Neural cell (in vitro differentiated cells): ENCODE results near the gene KLHDC4.

Experiments used
- CTCF ChIP-seq: fragments of 450-650 bp; IDR thresholded peaks from 2 replicates; pipeline ENCODE4 v1.5.1; 2014; ENCODE audit warnings: antibody characterized with exemption, mild to moderate bottlenecking, moderate library complexity; ENCODE audit not compliant: poor library complexity, severe bottlenecking
- EP300 ChIP-seq: fragments of 450-650 bp; conservative IDR thresholded peaks from 2 replicates; pipeline ENCODE4 v1.6.1; 2014; ENCODE audit warnings: antibody characterized with exemption, mild to moderate bottlenecking, moderate library complexity; ENCODE audit not compliant: poor library complexity, severe bottlenecking
- MXI1 ChIP-seq: fragments of 450-650 bp; conservative IDR thresholded peaks from 2 replicates; pipeline ENCODE4 v1.6.1; 2014; ENCODE audit warnings: antibody characterized with exemption, mild to moderate bottlenecking; ENCODE audit not compliant: poor library complexity, severe bottlenecking
- POLR2AphosphoS5 ChIP-seq: IDR thresholded peaks from 2 replicates; pipeline ENCODE4 v1.6.1; 2012
- RAD21 ChIP-seq: fragments of 450-650 bp; conservative IDR thresholded peaks from 2 replicates; pipeline ENCODE4 v1.6.1; 2014; ENCODE audit warnings: antibody characterized with exemption, mild to moderate bottlenecking, moderate library complexity
- REST ChIP-seq: IDR thresholded peaks from 2 replicates; pipeline ENCODE4 v1.6.1; 2012; ENCODE audit warnings: borderline replicate concordance

GRCh38 chr16:87754535-87754934 is 11.3 kb downstream of the KLHDC4 start:
- no peak for TF ChIP-seq REST
- no peak for TF ChIP-seq CTCF
- no peak for TF ChIP-seq MXI1
- TF ChIP-seq EP300 = no peak
- no peak for TF ChIP-seq RAD21
- no peak for TF ChIP-seq POLR2AphosphoS5
